ENCODE measurements around the gene RPTOR.
"Not testable (repeated sequence)": the region's sequence is repeated elsewhere in the genome, so short reads cannot be mapped to it uniquely, and the experiment has no call there.

RPTOR gene

DNA sequence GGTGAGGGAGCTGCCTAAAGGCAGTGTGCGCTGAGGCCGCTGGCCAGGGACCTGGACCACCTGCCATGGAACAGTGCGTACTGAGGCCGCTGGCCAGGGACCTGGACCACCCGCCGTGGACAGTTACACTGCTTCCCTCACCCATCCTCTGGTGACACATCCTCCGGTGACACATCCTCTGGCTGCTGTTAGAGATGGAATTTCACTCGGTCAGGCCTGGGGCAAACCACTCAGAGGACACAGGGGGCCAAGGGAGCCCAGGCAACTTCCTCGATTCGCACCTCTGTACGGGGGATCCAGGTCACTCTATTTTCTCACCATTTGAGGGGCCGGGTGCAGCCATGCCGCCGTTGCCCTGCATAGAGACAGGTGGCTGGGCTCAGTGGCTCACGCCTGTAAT is 32.4 kb upstream of the RPTOR start:
- no peak for DNase-seq (ENCODE audit: low read depth, low spot score)

DNA sequence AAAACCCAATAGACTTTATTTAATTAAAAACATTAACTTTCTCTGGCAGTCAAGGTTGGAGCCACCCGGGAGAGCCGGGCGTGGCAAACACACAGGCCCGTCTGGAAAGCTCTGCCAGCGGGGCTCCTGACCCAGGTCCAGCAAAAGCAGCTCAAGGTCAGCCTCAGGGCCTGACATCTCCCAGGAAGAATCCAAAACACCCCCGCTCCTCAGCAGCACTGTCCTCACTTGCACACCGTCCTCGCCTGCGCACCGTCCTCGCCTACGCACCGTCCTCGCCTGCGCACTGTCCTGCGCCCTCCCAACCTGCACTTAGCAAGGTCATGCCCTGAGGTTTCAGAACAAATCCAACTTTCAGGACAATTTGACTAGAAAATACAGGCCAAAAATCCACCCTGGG is 31.4 kb upstream of the RPTOR start:
- no peak for DNase-seq (ENCODE audit: low read depth, low spot score)

DNA sequence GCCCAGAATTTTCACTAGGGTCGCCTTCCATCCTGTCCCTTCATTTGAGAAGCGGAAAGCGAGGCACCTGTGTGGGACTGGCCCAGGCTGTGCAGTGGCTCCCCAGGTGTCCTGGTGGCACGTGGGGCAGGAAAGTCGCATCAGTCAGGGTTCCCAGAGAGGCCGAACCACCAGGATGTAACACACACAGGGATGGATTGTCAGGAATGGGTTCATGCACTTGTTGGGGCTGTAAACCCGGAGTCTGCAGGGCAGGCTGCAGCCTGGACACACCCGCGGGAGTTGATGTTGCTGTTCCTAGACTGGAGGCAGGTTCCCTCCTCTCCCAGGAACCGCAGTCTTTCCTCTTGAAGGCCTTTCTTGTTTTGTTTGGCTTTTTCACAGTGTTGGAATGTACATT is 30.7 kb upstream of the RPTOR start:
- DNase-seq (ENCODE audit: low read depth, low spot score), result no peak

DNA sequence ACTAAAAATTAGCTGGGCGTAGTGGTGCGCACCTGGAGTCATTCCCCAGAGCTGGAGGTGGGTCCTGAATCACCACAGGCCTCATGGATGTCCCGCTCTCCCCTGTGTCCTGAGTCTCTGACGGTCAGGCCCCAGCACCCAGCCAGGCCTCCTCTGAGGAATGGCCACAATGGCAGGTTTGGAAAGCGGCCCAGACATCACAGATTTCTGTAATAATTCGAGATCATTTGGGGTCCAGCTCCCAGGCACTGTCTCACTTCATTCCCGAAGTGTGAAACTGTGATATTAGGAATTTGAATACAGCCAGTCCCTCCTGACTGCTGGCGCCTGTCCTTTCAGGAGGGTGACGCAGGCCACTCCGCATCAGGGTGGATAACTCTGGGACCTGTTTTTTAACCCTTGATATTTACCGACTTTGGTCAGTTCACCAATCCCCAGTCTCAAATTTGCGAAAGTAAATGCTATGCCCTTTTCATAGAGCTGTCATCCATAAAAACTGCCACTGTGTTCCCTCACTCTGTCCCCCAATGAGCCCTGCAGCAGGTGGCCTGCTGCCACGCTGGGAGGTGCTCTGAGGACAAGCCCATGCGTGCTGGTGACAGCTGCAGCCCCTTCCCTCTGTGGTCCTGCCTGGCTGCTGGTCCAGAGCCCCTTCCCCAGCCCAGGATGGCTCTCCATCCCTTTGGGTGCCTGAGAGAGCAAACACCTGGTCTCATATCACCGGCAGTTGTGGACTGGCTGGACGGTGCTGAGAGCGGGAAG is 28.3 kb upstream of the RPTOR start:
- no peak for DNase-seq (ENCODE audit: low read depth, low spot score)

DNA sequence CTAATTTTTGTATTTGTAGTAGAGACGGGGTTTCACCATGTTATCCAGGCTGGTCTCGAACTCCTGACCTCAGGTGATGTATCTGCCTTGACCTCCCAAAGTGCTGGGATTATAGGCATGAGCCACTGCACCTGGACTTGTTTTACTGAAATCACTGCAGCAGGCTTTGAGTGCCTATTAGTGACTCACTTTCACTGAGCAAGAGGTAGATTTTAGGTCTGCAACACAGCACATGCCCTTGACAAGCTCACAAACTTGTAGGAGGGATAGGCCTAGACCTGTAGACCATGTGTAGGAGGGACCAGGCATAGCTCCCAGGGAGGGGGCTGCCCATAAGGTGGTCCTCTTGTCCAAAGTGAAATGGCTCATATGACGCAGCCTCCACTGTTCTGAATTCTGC is 27.0 kb upstream of the RPTOR start:
- no peak for DNase-seq (ENCODE audit: low read depth, low spot score)

DNA sequence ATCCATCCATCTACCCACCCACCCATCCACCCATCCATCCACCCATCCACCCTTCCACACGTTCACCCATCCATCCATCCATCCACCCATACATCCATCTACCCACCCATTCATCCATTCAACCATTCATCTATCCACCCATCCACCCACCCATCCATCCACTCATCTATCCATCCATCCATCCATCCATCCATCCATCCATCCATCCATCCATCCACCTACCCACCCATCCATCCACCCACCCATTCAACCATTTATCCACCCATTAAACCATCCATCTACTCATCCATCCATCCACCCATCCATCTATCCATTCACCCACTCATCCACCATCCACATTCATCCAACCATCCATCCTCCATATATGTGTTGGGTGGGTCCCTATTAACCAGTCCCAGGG is 26.2 kb upstream of the RPTOR start:
- DNase-seq (ENCODE audit: low read depth, low spot score), result no peak

DNA sequence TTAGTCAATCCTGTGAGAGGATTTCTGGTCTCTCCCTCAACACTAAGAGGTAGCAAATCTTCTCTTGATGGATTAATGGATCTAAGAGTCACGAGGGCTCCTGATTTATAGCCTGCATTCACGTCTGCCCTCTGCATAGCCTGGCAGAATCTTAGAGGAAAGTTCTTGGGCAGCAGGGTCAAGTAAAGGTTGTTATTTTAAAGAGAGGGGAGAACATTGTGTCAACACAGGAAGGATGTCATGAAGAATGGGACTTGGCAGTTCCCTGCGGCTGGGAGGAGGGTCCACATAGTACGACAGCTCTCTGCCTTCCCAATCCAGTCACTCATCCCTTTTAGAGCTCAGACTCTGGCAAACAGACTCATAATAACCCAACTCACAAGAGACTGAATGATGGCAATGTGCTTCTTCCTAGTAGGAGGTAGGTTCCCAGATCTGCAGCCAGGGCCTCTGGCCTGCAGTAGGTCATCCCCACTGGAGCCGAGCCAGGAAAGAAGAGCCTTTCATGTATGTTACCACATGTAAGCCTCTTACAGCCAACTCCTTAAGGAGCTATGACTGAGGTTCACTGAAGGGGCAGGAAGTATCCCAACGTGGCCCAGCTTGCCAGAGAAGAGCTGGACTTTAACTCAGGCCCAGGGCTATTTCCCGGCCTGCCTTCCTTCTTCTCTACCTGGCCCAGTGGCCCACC is 25.4 kb upstream of the RPTOR start:
- no peak for DNase-seq (ENCODE audit: low read depth, low spot score)

DNA sequence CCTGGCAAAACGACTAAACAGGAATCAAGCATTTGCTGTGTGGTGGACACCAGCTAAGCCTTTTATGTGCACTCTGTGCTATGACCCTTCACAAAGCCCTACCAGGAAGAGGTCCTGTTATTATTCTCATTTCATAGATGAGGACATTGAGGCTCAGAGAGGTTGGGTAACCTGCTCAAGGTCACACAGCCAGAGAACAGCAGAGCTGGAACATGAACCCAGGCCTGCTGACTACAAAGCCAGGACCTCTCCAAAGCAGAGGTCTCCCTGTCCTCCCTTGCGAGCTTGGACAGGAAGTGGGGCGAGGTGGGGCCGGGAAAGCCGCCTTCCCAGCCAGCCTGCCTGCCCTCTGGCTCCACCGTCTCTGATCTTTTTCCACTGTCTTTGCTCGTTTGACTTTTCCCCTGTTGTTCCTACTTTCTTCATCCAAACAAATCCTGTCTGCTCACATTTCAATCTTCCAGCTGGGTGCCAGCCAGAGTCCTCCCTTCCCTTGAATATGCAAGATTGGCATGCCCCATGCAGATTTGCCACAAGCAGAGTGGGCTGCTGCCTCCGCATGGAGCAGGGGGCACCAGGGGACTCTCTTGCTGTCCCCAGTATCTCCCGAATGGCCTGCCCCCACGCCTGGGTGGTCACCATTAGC is 23.7 kb upstream of the RPTOR start:
- DNase-seq (ENCODE audit: low read depth, low spot score), result no peak

DNA sequence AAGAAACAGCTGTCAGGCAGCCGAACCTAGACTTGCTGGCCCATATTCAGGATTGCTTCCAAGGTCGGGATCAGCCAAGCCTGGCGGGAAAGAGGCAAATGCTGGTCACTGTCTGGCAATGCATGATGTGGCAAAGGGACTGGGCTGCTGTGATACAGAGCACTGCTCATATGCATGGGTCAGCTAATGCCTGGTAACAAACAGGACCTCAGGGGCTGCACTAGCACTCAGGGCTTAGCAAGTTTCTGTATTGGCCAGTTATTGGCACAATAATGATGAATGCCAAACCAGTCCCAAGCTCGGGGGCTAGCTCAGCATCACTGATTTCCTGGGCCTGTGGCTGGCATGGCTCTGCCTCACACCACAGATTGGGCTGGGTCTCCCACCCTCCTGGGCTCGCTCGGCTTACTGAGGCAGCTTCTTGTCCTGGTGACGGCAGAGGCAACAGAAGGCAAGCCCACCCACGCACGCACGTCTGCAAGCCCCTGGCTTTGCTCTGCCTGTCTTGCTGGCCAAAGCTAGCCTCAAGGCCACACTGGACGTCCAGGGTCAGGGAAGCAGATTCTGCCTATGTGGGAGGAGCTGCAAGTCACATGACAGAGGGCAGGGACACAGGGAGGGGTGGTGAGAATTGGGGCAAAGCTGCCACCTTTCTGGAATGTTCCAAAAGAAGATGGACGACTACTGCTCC is 21.4 kb upstream of the RPTOR start:
- no peak for DNase-seq (ENCODE audit: low read depth, low spot score)

DNA sequence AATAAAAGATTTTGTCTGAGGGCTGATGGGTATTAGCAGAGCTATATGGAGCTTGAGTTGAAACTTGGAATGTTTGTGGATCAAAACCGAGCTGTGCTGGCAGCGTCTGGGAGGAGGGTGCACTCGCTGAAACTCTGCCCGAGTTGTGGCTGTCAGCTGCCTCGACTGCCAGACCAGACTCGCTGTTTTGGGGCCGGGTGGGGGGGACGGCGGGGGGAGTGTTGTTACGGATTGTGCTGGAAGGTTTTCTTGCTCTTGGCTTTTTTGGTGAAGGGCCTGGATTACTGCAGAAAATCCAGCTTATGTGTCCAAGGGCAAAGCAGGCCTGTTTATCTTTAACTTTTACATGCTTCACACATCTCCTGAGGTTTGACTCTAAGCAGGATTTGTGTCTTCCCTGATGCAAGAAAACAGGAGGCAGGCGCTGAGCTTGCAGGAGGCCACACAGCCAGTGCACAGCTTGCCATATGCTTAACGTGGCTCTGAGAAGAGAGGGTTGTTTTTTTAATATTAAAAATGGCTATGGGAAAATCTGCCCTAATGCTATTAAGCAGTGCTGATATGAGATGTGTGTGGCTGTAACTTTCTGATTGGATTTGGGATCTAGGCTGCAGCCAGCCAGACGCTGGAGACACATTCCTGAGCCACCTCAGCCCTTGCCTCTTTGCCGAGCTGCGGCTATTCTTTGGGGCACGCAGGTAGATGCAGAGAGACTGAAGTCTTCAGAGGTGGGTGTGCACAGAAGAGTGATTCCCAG is 20.5 kb upstream of the RPTOR start:
- DNase-seq (ENCODE audit: low read depth, low spot score), result no peak

DNA sequence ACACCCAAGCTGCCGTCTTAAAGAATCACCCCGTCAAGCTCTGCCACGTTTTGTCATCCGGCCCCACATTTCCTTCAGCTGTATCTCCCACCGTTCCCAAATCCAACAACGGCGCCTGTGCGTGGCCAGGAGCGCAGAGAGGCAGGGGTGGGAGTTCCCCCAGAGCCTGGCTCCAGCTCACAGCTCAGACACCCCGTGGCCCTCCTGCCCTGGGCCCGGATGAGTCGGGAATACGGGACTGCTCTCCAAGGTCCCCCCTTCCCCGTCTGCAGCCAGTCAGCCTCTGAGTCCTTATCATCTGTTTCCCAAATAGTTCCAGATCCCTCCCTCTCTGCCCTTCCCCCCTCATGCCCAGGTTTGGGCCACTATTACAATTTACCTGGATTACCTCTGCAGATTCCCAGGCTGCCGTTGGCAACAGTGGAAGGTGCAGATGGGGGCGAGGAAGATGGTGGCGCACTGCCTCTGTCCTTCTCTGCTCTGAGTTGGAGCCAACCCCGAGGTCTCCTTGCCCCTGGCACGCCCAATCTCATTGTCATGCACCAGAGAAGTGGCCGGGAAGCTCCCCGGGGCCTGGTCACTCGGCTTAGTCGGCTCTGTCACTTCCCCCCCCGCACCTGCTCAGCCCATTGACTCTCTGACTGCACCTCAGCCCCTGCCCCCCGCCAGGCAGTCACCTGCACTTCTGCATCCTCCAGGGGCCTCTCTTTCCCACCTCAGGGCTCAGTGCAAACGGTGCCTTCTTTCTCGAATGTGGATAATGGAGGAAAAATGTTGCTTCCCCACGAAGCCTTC is 18.3 kb upstream of the RPTOR start:
- peak; percentile 32 for DNase-seq (ENCODE audit: low read depth, low spot score)

DNA sequence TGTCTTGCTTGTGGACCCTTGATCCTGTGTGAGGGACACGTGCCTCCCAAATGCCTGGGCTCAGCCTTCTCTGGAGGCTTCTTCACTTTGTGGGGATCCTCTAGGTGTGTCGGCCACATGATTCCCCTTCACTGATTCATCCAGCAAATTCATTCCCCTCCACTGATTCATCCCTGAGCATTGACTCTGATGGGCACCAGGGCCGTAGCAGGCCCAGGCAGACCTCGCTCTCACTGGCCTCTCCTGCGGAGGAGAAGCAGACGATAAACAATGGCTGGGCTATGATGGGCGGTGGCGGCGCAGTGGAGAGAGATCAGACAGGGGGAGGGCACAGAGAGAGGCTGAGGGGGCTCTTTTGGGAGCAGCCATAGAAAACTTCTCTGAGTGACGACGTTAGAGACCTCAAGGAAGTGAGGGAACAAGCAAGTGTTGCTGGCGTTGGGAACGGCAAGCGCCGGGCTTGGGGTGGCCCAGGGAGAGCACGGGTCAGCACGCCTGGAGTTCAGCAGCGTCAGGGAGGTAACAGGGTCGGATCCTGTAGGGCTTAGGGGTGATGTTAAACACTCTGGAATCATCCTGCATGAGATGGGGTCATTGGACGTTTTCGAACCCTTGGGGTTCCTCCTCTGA is 17.5 kb upstream of the RPTOR start:
- no peak for DNase-seq (ENCODE audit: low read depth, low spot score)

DNA sequence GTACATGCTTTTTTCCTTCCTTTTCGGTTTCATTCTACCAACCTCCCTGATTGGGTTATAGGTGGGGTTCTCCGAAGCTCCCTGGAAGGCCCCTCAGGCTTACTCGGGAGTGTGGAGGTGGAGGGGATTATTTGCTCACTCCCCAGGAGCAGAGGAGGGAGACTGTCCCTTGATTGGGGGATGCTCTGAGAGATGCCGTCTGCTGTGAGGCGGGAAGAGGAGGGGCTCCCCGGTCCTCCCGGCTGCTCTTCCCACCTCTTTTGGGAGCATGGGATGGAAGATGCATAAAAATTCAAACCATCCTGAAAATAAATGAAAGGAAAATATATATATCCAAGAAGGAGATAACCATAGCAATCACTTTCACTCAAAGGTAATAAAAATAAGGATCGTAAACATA is 16.1 kb upstream of the RPTOR start:
- DNase-seq (ENCODE audit: low read depth, low spot score), result no peak

DNA sequence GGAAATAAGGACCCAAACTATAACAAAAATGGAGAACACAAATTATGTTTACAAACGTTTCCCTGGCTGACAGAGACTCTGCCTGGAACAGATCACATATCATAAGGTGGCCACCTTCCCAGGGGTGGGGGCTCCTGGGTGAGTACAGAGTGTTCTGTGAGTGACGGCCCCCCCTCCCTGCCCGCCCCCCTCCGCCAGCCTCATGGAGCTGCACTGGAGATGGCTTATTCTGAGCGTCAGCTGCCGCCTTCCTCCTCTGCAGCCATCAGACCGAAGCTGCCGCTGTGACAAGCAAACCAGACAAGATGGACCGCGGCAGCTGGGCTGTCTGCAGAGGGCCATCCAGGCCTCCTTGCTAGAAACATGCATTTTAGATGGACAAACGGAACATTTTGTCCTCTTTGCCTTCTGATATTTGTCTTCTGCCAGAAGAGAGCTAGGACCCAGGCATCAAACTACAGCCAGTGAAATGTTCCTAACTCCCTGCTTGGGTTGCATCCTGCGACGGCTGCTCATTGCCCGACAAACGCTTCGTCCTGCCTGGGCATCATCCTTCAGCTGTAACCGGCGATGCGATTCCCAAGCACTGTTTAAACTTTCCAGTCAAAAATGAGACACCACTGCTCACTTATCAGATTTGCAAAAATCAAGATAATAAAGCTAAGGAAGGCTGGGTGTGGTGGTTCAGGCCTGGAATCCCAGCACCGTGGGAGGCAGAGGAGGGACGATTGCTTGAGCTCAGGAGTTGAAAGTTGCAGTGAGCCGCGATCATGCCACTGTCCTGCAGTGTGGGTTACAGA is 15.3 kb upstream of the RPTOR start:
- DNase-seq (ENCODE audit: low read depth, low spot score), result no peak

DNA sequence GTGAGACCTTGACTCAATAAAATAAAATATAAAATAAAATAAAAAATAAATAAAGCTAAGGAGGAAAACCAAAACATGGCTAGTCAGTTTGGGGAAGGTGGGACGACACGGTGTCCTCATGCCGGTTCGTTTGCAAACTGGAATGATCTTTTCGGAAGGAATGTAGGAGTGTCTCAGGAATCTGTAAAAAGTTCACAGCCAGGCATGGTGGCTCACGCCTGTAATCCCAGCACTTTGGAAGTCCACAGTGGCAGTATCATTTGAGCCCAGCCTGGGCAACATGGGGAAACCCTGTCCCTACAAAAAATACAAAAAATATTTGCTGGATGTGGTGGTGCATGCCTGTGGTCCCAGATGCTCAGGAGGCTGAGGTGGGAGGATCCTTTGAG is 14.7 kb upstream of the RPTOR start:
- DNase-seq (ENCODE audit: low read depth, low spot score), result no peak

DNA sequence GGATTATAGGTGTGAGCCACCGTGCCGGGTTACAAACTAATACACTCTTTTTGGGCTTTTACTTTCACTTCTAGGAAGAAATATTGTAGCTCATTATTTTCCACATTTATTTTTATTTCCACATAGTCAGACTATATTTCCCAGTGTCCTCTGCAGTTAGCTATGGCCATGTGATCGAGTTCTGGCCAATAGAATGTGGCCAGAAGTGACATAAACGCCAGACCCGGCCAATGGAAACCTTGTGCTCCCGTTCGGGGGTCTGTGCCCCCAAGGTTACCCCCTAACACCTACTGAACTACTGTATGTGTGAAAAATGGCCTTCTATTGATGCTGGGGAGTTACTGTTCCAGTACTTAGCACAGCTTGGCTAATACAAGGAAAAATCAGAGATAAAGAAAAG is 13.2 kb upstream of the RPTOR start:
- no peak for DNase-seq (ENCODE audit: low read depth, low spot score)

DNA sequence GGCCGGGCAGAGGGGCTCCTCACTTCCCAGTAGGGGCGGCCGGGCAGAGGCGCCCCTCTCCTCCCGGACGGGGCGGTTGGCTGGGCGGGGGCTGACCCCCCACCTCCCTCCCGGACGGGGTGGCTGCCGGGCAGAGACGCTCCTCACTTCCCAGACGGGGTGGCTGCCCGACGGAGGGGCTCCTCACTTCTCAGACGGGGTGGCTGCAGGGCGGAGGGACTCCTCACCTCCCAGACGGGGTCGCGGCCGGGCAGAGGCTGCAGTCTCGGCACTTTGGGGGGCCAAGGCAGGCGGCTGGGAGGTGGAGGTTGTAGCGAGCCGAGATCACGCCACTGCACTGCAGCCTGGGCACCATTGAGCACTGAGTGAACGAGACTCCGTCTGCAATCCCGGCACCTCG is 7.3 kb upstream of the RPTOR start:
- not testable (repeated sequence) for DNase-seq (ENCODE audit: low read depth, low spot score)

DNA sequence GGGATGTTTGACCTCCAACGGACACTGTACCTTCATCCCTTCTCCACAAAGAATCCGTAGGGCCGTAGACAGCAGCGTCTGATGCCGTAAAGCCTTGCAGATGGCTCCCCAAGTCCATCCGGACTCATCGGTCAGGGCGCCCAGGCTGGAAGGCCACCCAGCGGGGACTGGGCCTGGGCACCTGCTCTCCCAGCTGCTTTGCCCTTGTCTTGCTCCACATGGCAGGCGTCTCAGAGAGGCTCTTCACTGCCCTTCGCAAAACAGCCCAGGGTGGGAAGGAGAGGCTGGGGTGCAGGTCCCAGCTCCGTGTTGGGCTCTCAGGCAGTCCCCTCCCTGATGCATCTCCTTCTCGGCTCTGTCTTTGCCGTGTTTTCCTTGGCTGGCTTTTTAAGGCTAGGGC is 6.2 kb upstream of the RPTOR start:
- DNase-seq (ENCODE audit: low read depth, low spot score), result no peak

DNA sequence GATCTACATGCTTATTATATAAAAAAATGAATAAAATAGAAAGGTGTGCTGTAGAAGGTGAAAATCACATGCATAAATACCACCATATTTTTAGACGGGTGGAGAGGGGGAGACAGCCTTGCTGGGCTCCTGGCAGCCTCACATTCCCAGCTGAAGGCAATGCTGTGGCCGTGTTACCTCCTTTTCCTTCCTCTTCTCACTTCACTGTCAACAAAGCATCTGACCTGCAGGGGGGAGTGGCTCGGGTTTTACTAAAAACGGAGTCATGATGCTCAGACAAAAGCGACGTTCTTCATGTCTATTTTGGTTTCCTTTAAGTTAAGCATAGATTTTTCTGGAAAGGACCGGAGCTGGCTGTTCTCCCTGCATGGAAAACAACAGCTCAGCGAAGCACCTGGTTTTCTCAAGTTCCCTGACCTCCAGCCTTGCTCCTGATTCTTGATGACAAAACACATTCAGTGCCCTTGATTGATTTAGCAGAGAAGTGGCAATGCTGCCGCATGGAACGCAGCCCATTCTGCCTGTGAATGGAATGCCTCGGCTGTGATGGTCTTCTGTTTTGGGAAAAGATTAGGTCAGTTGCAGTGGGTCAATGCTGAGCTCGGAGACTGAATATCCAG is 5.5 kb upstream of the RPTOR start:
- peak; percentile 33 for DNase-seq (ENCODE audit: low read depth, low spot score)
